Measurements from ENCODE around the gene PCSK2.

- TF ChIP-seq, protein P1, sequence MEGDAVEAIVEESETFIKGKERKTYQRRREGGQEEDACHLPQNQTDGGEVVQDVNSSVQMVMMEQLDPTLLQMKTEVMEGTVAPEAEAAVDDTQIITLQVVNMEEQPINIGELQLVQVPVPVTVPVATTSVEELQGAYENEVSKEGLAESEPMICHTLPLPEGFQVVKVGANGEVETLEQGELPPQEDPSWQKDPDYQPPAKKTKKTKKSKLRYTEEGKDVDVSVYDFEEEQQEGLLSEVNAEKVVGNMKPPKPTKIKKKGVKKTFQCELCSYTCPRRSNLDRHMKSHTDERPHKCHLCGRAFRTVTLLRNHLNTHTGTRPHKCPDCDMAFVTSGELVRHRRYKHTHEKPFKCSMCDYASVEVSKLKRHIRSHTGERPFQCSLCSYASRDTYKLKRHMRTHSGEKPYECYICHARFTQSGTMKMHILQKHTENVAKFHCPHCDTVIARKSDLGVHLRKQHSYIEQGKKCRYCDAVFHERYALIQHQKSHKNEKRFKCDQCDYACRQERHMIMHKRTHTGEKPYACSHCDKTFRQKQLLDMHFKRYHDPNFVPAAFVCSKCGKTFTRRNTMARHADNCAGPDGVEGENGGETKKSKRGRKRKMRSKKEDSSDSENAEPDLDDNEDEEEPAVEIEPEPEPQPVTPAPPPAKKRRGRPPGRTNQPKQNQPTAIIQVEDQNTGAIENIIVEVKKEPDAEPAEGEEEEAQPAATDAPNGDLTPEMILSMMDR (conservative IDR thresholded peaks at IDR 0.05) = no peak
- TF ChIP-seq EZH2 (IDR thresholded peaks at IDR 0.05; ENCODE audit: low read depth) = no peak
These were observed 36.7 kb upstream of the PCSK2 start for GRCh38 chr20:17189976-17190695.

Data from PC-9 (cell line).